Islet of Langerhans (tissue), 1 donor: ENCODE data around the gene INTS14.
"Not testable (repeated sequence)": the region's sequence is repeated elsewhere in the genome, so short reads cannot be mapped to it uniquely, and the experiment has no call there.

Experiments used
- FAIRE-seq: peaks from one replicate; lab custom pipeline; 2011; peaks lifted over from hg19 to GRCh38; lab: Jason Lieb, UNC

The INTS14 gene

GRCh38 chr15:65630760-65631159 lies 19.8 kb upstream of the INTS14 start:
- no peak for FAIRE-seq

- FAIRE-seq: no peak
Measured at GRCh38 chr15:65629548-65629947, 18.6 kb upstream of the INTS14 start.

- FAIRE-seq: no peak
Measured at GRCh38 chr15:65626856-65627255, 15.9 kb upstream of the INTS14 start.

GRCh38 chr15:65623103-65623502 lies 12.2 kb upstream of the INTS14 start:
- FAIRE-seq: no peak

- no peak for FAIRE-seq
Measured at GRCh38 chr15:65621638-65622037, 10.7 kb upstream of the INTS14 start, which contains the start of gene SLC24A1. SLC24A1 (plus strand) TSS chr15:65621938; CDS start chr15:65624081, 2,143 bp downstream.

- FAIRE-seq: no peak
Measured at GRCh38 chr15:65620833-65621232, 9.9 kb upstream of the INTS14 start.

GRCh38 chr15:65619626-65620290 lies 8.8 kb upstream of the INTS14 start:
- FAIRE-seq: no peak

GRCh38 chr15:65618560-65619109 lies 7.7 kb upstream of the INTS14 start:
- FAIRE-seq: no peak

GRCh38 chr15:65615887-65616286 lies 5.0 kb upstream of the INTS14 start:
- FAIRE-seq: not testable (repeated sequence)

- FAIRE-seq: no peak
Measured at GRCh38 chr15:65612949-65613744, 2.2 kb upstream of the INTS14 start.

GRCh38 chr15:65612616-65612946 lies 1.6 kb upstream of the INTS14 start:
- FAIRE-seq: no peak

- FAIRE-seq: no peak
Measured at GRCh38 chr15:65611888-65612615, 1.1 kb upstream of the INTS14 start.

GRCh38 chr15:65603559-65603958 lies 7.4 kb downstream of the INTS14 start:
- no peak for FAIRE-seq

- no peak for FAIRE-seq
Measured at GRCh38 chr15:65603134-65603533, 7.8 kb downstream of the INTS14 start.

- FAIRE-seq: no peak
Measured at GRCh38 chr15:65599677-65600076, 11.3 kb downstream of the INTS14 start.

- FAIRE-seq: no peak
Measured at GRCh38 chr15:65598468-65598867, 12.5 kb downstream of the INTS14 start.

GRCh38 chr15:65595960-65596359 lies 15.0 kb downstream of the INTS14 start:
- FAIRE-seq: peak; percentile 43

GRCh38 chr15:65587094-65587493 lies 23.8 kb downstream of the INTS14 start:
- no peak for FAIRE-seq

- FAIRE-seq: no peak
Measured at GRCh38 chr15:65584241-65584640, 26.7 kb downstream of the INTS14 start.

- FAIRE-seq: peak; percentile 17
Measured at GRCh38 chr15:65583701-65584100, 27.2 kb downstream of the INTS14 start.

- FAIRE-seq: no peak
Measured at GRCh38 chr15:65580287-65580686, 30.6 kb downstream of the INTS14 start.

- no peak for FAIRE-seq
Measured at GRCh38 chr15:65579762-65580161, 31.2 kb downstream of the INTS14 start.
